Choroid plexus epithelial cell (primary cell): ENCODE measurements around the gene SLC16A5.

Experiments
- DNase-seq: peaks from one replicate; pipeline ENCODE4 v3.0.0-alpha.2; 2010; ENCODE audit warnings: low read depth
- H3K4me3 ChIP-seq: 2 replicates; pipeline ENCODE4 v1.5.1; 2011; ENCODE audit warnings: low read depth, mild to moderate bottlenecking, control low read depth, low read length, moderate library complexity
- CTCF ChIP-seq: conservative IDR thresholded peaks from 2 replicates; pipeline ENCODE4 v1.5.1; 2011; ENCODE audit warnings: low read depth, mild to moderate bottlenecking, control low read depth, inconsistent platforms, low read length, moderate library complexity

Gene SLC16A5

GRCh38 chr17:75081611-75082540 is 5.9 kb upstream of the SLC16A5 start:
- TF ChIP-seq CTCF = no peak
- no peak for DNase-seq
- no peak overlapping the region for H3K4me3 ChIP-seq

- H3K4me3 ChIP-seq = no peak overlapping the region
Observed at GRCh38 chr17:75082683-75083082, 5.1 kb upstream of the SLC16A5 start.

DNA sequence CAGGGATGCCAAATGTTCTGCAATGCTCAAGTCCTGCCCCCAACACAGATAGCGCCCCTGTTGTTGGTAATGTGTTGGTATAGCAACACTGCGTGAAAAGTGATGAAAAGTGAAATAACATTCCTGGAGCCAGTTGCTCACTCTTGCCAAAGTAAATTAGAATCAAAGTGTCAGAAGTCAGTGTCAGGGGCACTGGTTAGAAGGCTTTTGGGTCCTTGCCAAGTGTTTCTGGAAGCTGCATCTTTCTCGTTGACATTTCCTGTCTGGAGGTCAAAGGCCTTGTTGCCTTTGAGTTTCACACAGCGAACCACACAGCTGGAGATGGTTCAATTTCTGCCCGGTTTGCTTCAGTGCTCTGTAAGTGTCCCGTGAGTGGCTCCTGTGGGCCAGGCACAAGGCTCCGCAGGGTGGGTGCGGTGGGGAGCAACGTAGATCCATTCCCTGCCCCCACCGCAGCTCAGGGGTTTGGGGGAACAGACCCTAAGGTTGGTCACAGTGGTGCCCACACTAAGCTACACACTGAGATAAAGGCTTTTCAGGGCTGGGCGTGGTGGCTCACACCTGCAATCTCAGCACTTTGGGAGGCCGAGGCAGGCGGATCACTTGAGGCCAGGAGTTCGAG is 3.6 kb upstream of the SLC16A5 start:
- DNase-seq = peak; percentile 95
- peak; percentile 7 for TF ChIP-seq CTCF

More at GRCh38 chr17:75082683-75083082, 5.1 kb upstream of the SLC16A5 start:
- no peak for TF ChIP-seq CTCF
- DNase-seq = no peak

GRCh38 chr17:75086496-75087181 is 1.1 kb upstream of the SLC16A5 start:
- no peak for TF ChIP-seq CTCF
- no peak overlapping the region for H3K4me3 ChIP-seq
- no peak for DNase-seq

More for the DNA sequence above, 3.6 kb upstream of the SLC16A5 start:
- no peak overlapping the region for H3K4me3 ChIP-seq

DNA sequence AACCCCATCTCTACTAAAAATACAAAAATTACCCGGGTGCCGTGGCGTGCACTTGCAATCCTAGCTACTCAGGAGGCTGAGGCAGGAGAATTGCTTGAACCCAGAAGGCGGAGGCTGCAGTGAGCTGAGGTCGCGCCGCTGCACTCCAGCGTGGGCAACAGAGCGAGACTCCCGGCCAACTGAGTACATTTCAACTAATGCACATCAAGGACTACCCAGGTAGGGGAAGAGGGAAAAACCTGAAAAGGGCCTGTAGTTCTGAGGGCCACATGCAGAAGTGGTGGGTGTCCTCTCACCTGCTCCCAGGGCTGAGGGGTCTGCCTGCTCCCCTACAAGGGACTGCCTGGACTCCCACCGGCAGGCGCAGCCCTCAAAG is 584 bp upstream of the SLC16A5 start:
- peak overlapping the region; percentile 58 for H3K4me3 ChIP-seq
- TF ChIP-seq CTCF = no peak
- no peak for DNase-seq

DNA sequence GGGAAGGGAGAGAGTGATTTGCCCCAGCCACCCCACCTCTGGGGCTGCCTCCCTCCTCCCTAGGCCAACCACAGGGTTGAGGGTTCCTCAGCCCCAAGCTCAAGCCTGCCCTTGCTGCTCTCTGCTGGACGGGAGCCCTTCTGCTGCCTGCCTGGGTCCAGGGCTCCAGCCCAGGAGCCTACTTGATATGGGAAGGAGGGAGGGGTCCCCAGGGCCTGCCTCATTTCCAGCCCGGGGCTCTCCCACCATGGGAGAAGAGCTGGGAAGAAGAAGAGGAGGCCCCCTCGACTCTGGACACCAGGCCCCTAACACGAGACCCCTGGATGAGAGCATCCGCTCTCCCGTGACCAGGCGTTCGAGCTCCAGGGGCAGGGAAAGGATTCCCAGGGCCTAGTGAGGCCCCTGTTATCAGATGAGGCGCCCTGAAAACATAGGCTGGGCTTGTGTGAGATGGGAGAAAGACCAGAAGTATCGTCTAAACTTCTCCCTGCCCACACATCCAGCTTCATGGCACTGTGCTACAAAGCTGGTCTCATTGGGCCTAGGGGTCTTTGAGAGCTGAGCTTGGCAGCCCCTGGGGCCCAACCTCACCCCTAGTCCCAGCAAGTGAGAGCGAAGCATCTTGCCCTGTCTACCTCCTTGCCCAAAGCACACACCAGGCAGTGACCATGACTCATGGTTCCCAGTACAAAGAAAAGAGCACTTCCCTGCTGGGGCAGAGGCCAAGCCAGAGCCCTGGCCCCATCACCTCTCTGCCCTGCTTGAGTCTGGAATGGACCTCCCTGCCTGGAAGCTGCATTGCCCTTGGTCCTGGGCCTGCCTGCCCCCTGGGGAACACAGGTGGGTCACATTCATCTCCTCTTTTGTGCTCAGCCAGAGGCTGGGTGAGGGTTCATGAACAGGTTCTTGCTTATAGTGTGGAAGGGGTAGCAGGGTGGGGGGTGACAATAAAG is 987 bp downstream of the SLC16A5 start:
- TF ChIP-seq CTCF = no peak
- peak; percentile 48 for DNase-seq
- peak overlapping the region; percentile 58 for H3K4me3 ChIP-seq
